Smooth muscle cell (in vitro differentiated cells): Measurements from ENCODE around the gene TTLL8. TPM values are rescaled to one million over a fixed set of nuclear protein-coding genes. Genes with fewer than 3 reads are reported as not detected.

Experiments
- DNase-seq: peaks from one replicate; lab custom pipeline; 2025; ENCODE audit not compliant: unreplicated experiment; lab: John Stamatoyannopoulos, UW
- H2AFZ ChIP-seq: fragments of 200-600 bp; sonication (generic); 2 replicates; pipeline ENCODE4 v1.6.0; 2016; ENCODE audit warnings: antibody characterized with exemption, low read depth, mild to moderate bottlenecking
- H3F3A ChIP-seq: fragments of 200-600 bp; sonication (generic); 2 replicates; pipeline ENCODE4 v1.6.0; 2017; ENCODE audit warnings: antibody characterized with exemption, low read depth
- H3K27ac ChIP-seq: fragments of 200-600 bp; sonication (generic); 2 replicates; pipeline ENCODE4 v1.5.1; 2016; ENCODE audit warnings: low read depth, mild to moderate bottlenecking
- H3K27me3 ChIP-seq: fragments of 200-600 bp; sonication (generic); 2 replicates; pipeline ENCODE4 v1.6.1; 2016; ENCODE audit warnings: low read depth, mild to moderate bottlenecking
- H3K36me3 ChIP-seq: fragments of 200-600 bp; sonication (generic); 2 replicates; pipeline ENCODE4 v1.5.1; 2016; ENCODE audit warnings: low read depth
- H3K4me1 ChIP-seq: fragments of 200-600 bp; sonication (generic); 2 replicates; pipeline ENCODE4 v1.5.1; 2016; ENCODE audit warnings: low read depth
- H3K4me2 ChIP-seq: fragments of 200-600 bp; sonication (generic); 2 replicates; pipeline ENCODE4 v1.6.0; 2016; ENCODE audit warnings: mild to moderate bottlenecking
- H3K4me3 ChIP-seq: fragments of 200-600 bp; sonication (generic); 2 replicates; pipeline ENCODE4 v1.5.1; 2016; ENCODE audit warnings: mild to moderate bottlenecking
- H3K79me2 ChIP-seq: fragments of 200-600 bp; sonication (generic); 2 replicates; pipeline ENCODE4 v1.6.0; 2016; ENCODE audit warnings: low read depth, mild to moderate bottlenecking
- H3K9ac ChIP-seq: fragments of 200-600 bp; sonication (generic); 2 replicates; pipeline ENCODE4 v1.6.0; 2016; ENCODE audit warnings: low read depth
- H3K9me3 ChIP-seq: fragments of 200-600 bp; sonication (generic); replicated peaks from 2 replicates; pipeline ENCODE4 v1.5.1; 2016; ENCODE audit warnings: low read depth
- H4K20me1 ChIP-seq: fragments of 200-600 bp; sonication (generic); 2 replicates; pipeline ENCODE4 v1.6.0; 2016; ENCODE audit warnings: low read depth
- CTCF ChIP-seq: fragments of 200-600 bp; sonication (generic); IDR thresholded peaks from 2 replicates; pipeline ENCODE4 v1.5.1; 2017; ENCODE audit warnings: borderline replicate concordance, mild to moderate bottlenecking, antibody characterized with exemption; ENCODE audit not compliant: insufficient read depth, poor library complexity, severe bottlenecking
- WGBS: methylation state at CpG from one replicate; pipeline ENCODE4 v1.1.7; 2016; ENCODE audit warnings: low lambda C conversion rate; 5-methylcytosine and 5-hydroxymethylcytosine counted together
- polyA plus RNA-seq: library from polyadenylated mRNA; unstranded; fragments of >200 nt; fragmentation: Nextera tagmentation; extraction: Ambion mirVana; gene quantifications from 2 replicates; pipeline ENCODE4 v1.2.1, GENCODE V29; 2016
- total RNA-seq: library from RNA; depleted of rRNA; stranded (reverse); fragments of >200 nt; gene quantifications from 2 replicates; pipeline ENCODE4 v1.2.3, GENCODE V29; 2014

TTLL8 gene
- total and polyA plus RNA-seq, 2 experiments from 2014 or later: 0.10 TPM; not detected in 1

- no peak for TF ChIP-seq CTCF
- H3K9ac ChIP-seq: no peak overlapping the region
- H3K27ac ChIP-seq: no peak overlapping the region
- no peaks in the 10 kb centered on the region for H3K27me3 ChIP-seq
- peak overlapping the region; percentile 55 for H3K4me2 ChIP-seq
- 61% methylated on average over 15 of the region's 18 CpGs for WGBS
- H3K36me3 ChIP-seq: no peaks in the 10 kb centered on the region
- no peak overlapping the region for H3K4me3 ChIP-seq
- peaks cover 8% of the 10 kb centered on the region for H3K4me1 ChIP-seq
- no peaks in the 10 kb centered on the region for H3K79me2 ChIP-seq
- no peaks in the 10 kb centered on the region for H3K9me3 ChIP-seq
- H4K20me1 ChIP-seq: no peaks in the 10 kb centered on the region
- no peak for DNase-seq
- H3F3A ChIP-seq: peaks cover 14% of the 10 kb centered on the region
- no peak overlapping the region for H2AFZ ChIP-seq
These were observed 25.5 kb upstream of the TTLL8 start for GRCh38 chr22:50083462-50084079.

GRCh38 chr22:50082961-50083461 lies 24.9 kb upstream of the TTLL8 start:
- H3K79me2 ChIP-seq: no peaks in the 10 kb centered on the region
- H3K4me2 ChIP-seq: peak overlapping the region; percentile 55
- H3F3A ChIP-seq: peaks cover 14% of the 10 kb centered on the region
- no peak for TF ChIP-seq CTCF
- no peak overlapping the region for H3K27ac ChIP-seq
- H3K36me3 ChIP-seq: no peaks in the 10 kb centered on the region
- no peaks in the 10 kb centered on the region for H4K20me1 ChIP-seq
- peaks cover 8% of the 10 kb centered on the region for H3K4me1 ChIP-seq
- H3K4me3 ChIP-seq: no peak overlapping the region
- no peaks in the 10 kb centered on the region for H3K9me3 ChIP-seq
- 93% methylated on average over 17 of the region's 21 CpGs for WGBS
- H2AFZ ChIP-seq: no peak overlapping the region
- no peaks in the 10 kb centered on the region for H3K27me3 ChIP-seq
- H3K9ac ChIP-seq: no peak overlapping the region
- no peak for DNase-seq

GRCh38 chr22:50082197-50082715 lies 24.2 kb upstream of the TTLL8 start:
- Histone ChIP-seq H3K9me3 (no peaks in the 10 kb centered on the region), H2AFZ (no peak overlapping the region), H3K9ac (no peak overlapping the region), H3K79me2 (no peaks in the 10 kb centered on the region), H3K36me3 (no peaks in the 10 kb centered on the region), H4K20me1 (no peaks in the 10 kb centered on the region), H3K27ac (no peak overlapping the region), H3F3A (peaks cover 12% of the 10 kb centered on the region), H3K4me1 (peaks cover 8% of the 10 kb centered on the region), H3K4me3 (no peak overlapping the region), H3K27me3 (no peaks in the 10 kb centered on the region), H3K4me2 (no peak overlapping the region)
- DNase-seq: no peak
- TF ChIP-seq CTCF: no peak
- 96% methylated on average over 9 of the region's 18 CpGs for WGBS
